ENCODE measurements around the gene POP4.

POP4 gene

GRCh38 chr19:29665826-29666577 is 59.9 kb downstream of the POP4 start:
- DNase-seq: no peak
